ENCODE measurements around the gene FBXL16.

- TF ChIP-seq, protein P1, sequence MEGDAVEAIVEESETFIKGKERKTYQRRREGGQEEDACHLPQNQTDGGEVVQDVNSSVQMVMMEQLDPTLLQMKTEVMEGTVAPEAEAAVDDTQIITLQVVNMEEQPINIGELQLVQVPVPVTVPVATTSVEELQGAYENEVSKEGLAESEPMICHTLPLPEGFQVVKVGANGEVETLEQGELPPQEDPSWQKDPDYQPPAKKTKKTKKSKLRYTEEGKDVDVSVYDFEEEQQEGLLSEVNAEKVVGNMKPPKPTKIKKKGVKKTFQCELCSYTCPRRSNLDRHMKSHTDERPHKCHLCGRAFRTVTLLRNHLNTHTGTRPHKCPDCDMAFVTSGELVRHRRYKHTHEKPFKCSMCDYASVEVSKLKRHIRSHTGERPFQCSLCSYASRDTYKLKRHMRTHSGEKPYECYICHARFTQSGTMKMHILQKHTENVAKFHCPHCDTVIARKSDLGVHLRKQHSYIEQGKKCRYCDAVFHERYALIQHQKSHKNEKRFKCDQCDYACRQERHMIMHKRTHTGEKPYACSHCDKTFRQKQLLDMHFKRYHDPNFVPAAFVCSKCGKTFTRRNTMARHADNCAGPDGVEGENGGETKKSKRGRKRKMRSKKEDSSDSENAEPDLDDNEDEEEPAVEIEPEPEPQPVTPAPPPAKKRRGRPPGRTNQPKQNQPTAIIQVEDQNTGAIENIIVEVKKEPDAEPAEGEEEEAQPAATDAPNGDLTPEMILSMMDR (IDR thresholded peaks at IDR 0.05; ENCODE audit: low read depth, low read length) = no peak
- no peak for TF ChIP-seq EZH2phosphoT487 (IDR thresholded peaks at IDR 0.05; ENCODE audit: low read depth)
Measured at GRCh38 chr16:725463-726187, 20.0 kb upstream of the FBXL16 start.
